A549 (cell line): ENCODE measurements around the gene FUT1. TPM values are rescaled to one million over a fixed set of nuclear protein-coding genes. Genes with fewer than 3 reads are reported as not detected.

Experiments
- ATAC-seq, 2 experiments: fragments of 200-7000 bp in 1 of 2; fragments of >200 bp in 1 of 2; cut with Nextera tagmentation in 1 of 2; cut with Tn5 transposase in 1 of 2; 3 replicates each; pipeline versions ENCODE4 v1.8.0 to v1.9.1; 2018 to 2020; ENCODE audit warnings: mild to moderate bottlenecking in 1 of 2, moderate library complexity in 1 of 2
- CTCF ChIA-PET: fragments of 300-600 bp; sonication (Branson Sonifier 250); formaldehyde crosslinking; extraction: SDS; loops from one replicate; lab custom pipeline; 2021; ENCODE audit warnings: antibody characterized with exemption, inconsistent platforms; lab: Yijun Ruan, JAX
- POLR2A ChIA-PET: fragments of 350-600 bp; formaldehyde crosslinking; extraction: SDS; loops from one replicate; lab custom pipeline; 2021; ENCODE audit warnings: antibody characterized with exemption, inconsistent platforms; lab: Yijun Ruan, JAX
- DNase-seq, 2 experiments: peaks; one replicate each; pipeline versions ENCODE4 v3.0.0 to v3.0.0-alpha.2; 2011 to 2016; ENCODE audit warnings: low read depth in 1 of 2, low spot score in 1 of 2
- FAIRE-seq: peaks from 2 replicates; lab custom pipeline; 2011; peaks lifted over from hg19 to GRCh38; lab: Jason Lieb, UNC
- H3K27ac ChIP-seq, 2 experiments: fragments of >200 bp; sonication (Bioruptor Twin); formaldehyde crosslinking; 3 replicates each; pipeline ENCODE4 v1.5.1; 2016 to 2017
- H3K4me1 ChIP-seq: fragments of >200 bp; sonication (Bioruptor Twin); formaldehyde crosslinking; 3 replicates; pipeline ENCODE4 v1.6.1; 2016
- H3K4me2 ChIP-seq: fragments of >200 bp; sonication (Bioruptor Twin); formaldehyde crosslinking; 3 replicates; pipeline ENCODE4 v1.6.1; 2016
- H3K4me3 ChIP-seq: fragments of >200 bp; sonication (Bioruptor Twin); formaldehyde crosslinking; 3 replicates; pipeline ENCODE4 v1.5.1; 2016
- H3K9me3 ChIP-seq: fragments of >200 bp; sonication (Bioruptor Twin); formaldehyde crosslinking; 3 replicates; pipeline ENCODE4 v1.6.1; 2016
- CEBPB ChIP-seq, 2 experiments: fragments of >200 bp in 1 of 2; sonication (Bioruptor Twin) in 1 of 2; formaldehyde crosslinking in 1 of 2; IDR thresholded peaks; 2 replicates each; pipeline ENCODE4 v1.6.1; 2012 to 2016
- CHD4 ChIP-seq: fragments of 200-600 bp; sonication (generic); IDR thresholded peaks from 2 replicates; pipeline ENCODE4 v1.6.1; 2016; ENCODE audit warnings: antibody characterized with exemption, mild to moderate bottlenecking, borderline replicate concordance
- EHF ChIP-seq: fragments of 250-450 bp; sonication (Bioruptor Pico); IDR thresholded peaks from 2 replicates; pipeline ENCODE4 v1.5.0; 2020; ENCODE audit warnings: mild to moderate bottlenecking
- EP300 ChIP-seq, 2 experiments: fragments of >200 bp; sonication (Bioruptor Twin); formaldehyde crosslinking; IDR thresholded peaks; 2 replicates in 1 of 2; 3 replicates in 1 of 2; pipeline ENCODE4 v1.6.1; 2016 to 2017
- FOSB ChIP-seq: fragments of 250-450 bp; sonication (Bioruptor Pico); IDR thresholded peaks from 2 replicates; pipeline ENCODE4 v1.5.0; 2020; ENCODE audit warnings: mild to moderate bottlenecking, moderate library complexity
- FOSL2 ChIP-seq, 2 experiments: fragments of 450-650 bp in 1 of 2; fragments of >200 bp in 1 of 2; sonication (Bioruptor Twin) in 1 of 2; formaldehyde crosslinking; IDR thresholded peaks; 2 replicates each; pipeline versions ENCODE4 v1.5.0 to v1.6.1; 2016 to 2020; ENCODE audit warnings: mild to moderate bottlenecking in 1 of 2, moderate library complexity in 1 of 2
- FOXS1 ChIP-seq: fragments of 250-450 bp; sonication (Bioruptor Pico); IDR thresholded peaks from 2 replicates; pipeline ENCODE4 v1.5.0; 2020; ENCODE audit warnings: mild to moderate bottlenecking, moderate library complexity
- HDAC2 ChIP-seq: fragments of 200-600 bp; sonication (generic); IDR thresholded peaks from 2 replicates; pipeline ENCODE4 v1.6.1; 2016
- HEYL ChIP-seq: fragments of 250-450 bp; sonication (Bioruptor Pico); IDR thresholded peaks from 2 replicates; pipeline ENCODE4 v1.8.0; 2021; ENCODE audit warnings: mild to moderate bottlenecking, moderate library complexity
- HOXB5 ChIP-seq: fragments of 250-450 bp; sonication (Bioruptor Pico); IDR thresholded peaks from 2 replicates; pipeline ENCODE4 v1.5.0; 2020; ENCODE audit warnings: mild to moderate bottlenecking, moderate library complexity
- KDM5A ChIP-seq: fragments of 200-600 bp; sonication (generic); IDR thresholded peaks from 2 replicates; pipeline ENCODE4 v1.6.1; 2016; ENCODE audit warnings: antibody characterized with exemption, mild to moderate bottlenecking
- MAFK ChIP-seq: fragments of 450-650 bp; IDR thresholded peaks from 2 replicates; pipeline ENCODE4 v1.6.1; 2014; ENCODE audit not compliant: partially characterized antibody
- MYC ChIP-seq: IDR thresholded peaks from 2 replicates; pipeline ENCODE4 v1.6.1; 2012; ENCODE audit warnings: mild to moderate bottlenecking, inconsistent platforms, low read length, improper control_type of control experiment, borderline replicate concordance
- NFE2L2 ChIP-seq: fragments of 150-350 bp; conservative IDR thresholded peaks from 2 replicates; pipeline ENCODE4 v1.6.1; 2014; ENCODE audit warnings: low read length
- NPAS2 ChIP-seq: fragments of 250-450 bp; sonication (Bioruptor Pico); IDR thresholded peaks from 2 replicates; pipeline ENCODE4 v1.8.0; 2022; ENCODE audit warnings: mild to moderate bottlenecking, moderate library complexity, borderline replicate concordance
- PHF8 ChIP-seq: fragments of 200-600 bp; sonication (generic); IDR thresholded peaks from 2 replicates; pipeline ENCODE4 v1.6.1; 2016; ENCODE audit warnings: low read depth, mild to moderate bottlenecking, antibody characterized with exemption, moderate library complexity, borderline replicate concordance
- POLR2AphosphoS2 ChIP-seq: conservative IDR thresholded peaks from 2 replicates; pipeline ENCODE4 v1.6.1; 2012; ENCODE audit warnings: low read length, improper control_type of control experiment, inconsistent platforms
- RCOR1 ChIP-seq: fragments of 150-350 bp; IDR thresholded peaks from 2 replicates; pipeline ENCODE4 v1.6.1; 2014; ENCODE audit warnings: antibody characterized with exemption, low read length, low read depth
- RFX5 ChIP-seq: fragments of 450-650 bp; IDR thresholded peaks from 2 replicates; pipeline ENCODE4 v1.7.1; 2014; ENCODE audit warnings: antibody characterized with exemption, mild to moderate bottlenecking, moderate library complexity
- RNF2 ChIP-seq: fragments of 200-600 bp; sonication (generic); IDR thresholded peaks from 2 replicates; pipeline ENCODE4 v1.6.1; 2016; ENCODE audit warnings: low read depth, mild to moderate bottlenecking, antibody characterized with exemption, moderate library complexity, borderline replicate concordance
- SMC3 ChIP-seq: fragments of >200 bp; sonication (Bioruptor Twin); formaldehyde crosslinking; IDR thresholded peaks from 3 replicates; pipeline ENCODE4 v1.6.1; 2018; ENCODE audit warnings: inconsistent platforms
- SREBF2 ChIP-seq: fragments of 450-650 bp; IDR thresholded peaks from 2 replicates; pipeline ENCODE4 v1.6.1; 2014; ENCODE audit warnings: mild to moderate bottlenecking, moderate library complexity
- TP53 ChIP-seq: fragments of 250-450 bp; sonication (Bioruptor Pico); IDR thresholded peaks from 2 replicates; pipeline ENCODE4 v1.5.0; 2021; ENCODE audit warnings: mild to moderate bottlenecking, moderate library complexity
- ZC3H11A ChIP-seq: fragments of 450-650 bp; IDR thresholded peaks from 2 replicates; pipeline ENCODE4 v1.6.1; 2014; ENCODE audit warnings: antibody characterized with exemption, mild to moderate bottlenecking
- ZNF302 ChIP-seq: fragments of 250-450 bp; sonication (Bioruptor Pico); IDR thresholded peaks from 2 replicates; pipeline ENCODE4 v1.9.0; 2021; ENCODE audit warnings: inconsistent platforms, mild to moderate bottlenecking, moderate library complexity
- ZSCAN20 ChIP-seq: fragments of 250-450 bp; sonication (Bioruptor Pico); IDR thresholded peaks from 2 replicates; pipeline ENCODE4 v1.8.0; 2022; ENCODE audit warnings: mild to moderate bottlenecking, moderate library complexity
- WGBS: methylation state at CpG from one replicate; pipeline ENCODE4 v1.1.6; 2017; ENCODE audit errors: missing lambda C conversion rate; 5-methylcytosine and 5-hydroxymethylcytosine counted together
- polyA plus RNA-seq, 4 experiments: library from polyadenylated mRNA; depleted of rRNA in 3 of 4; stranded (reverse); fragments of >200 nt; fragmentation: RNase III in 1 of 4; extraction: RNeasy Plus Mini Kit Qiagen cat#74134 plus additional on column Dnase treatment in 1 of 4; gene quantifications; 2 replicates in 3 of 4; 3 replicates in 1 of 4; pipeline ENCODE4 v1.2.3, GENCODE V29; 2011 to 2017
- TF ChIP-seq, protein P1 (sequence below): fragments of >200 bp; sonication (Bioruptor Twin); formaldehyde crosslinking; IDR thresholded peaks from 2 replicates; pipeline ENCODE4 v1.6.1; 2016
- TF ChIP-seq, protein P2 (sequence below): IDR thresholded peaks from 2 replicates; pipeline ENCODE4 v1.6.1; 2012; ENCODE audit warnings: low read depth, borderline replicate concordance
- TF ChIP-seq, protein P3 (sequence below): fragments of 250-450 bp; sonication (Bioruptor Pico); IDR thresholded peaks from 2 replicates; pipeline ENCODE4 v1.5.0; 2020; ENCODE audit warnings: low read depth, mild to moderate bottlenecking, moderate library complexity

FUT1 gene
- polyA plus RNA-seq, 2 of the 4 experiments (the other 2 are of a cell fraction) = 0.13 to 1.5 TPM

DNA sequence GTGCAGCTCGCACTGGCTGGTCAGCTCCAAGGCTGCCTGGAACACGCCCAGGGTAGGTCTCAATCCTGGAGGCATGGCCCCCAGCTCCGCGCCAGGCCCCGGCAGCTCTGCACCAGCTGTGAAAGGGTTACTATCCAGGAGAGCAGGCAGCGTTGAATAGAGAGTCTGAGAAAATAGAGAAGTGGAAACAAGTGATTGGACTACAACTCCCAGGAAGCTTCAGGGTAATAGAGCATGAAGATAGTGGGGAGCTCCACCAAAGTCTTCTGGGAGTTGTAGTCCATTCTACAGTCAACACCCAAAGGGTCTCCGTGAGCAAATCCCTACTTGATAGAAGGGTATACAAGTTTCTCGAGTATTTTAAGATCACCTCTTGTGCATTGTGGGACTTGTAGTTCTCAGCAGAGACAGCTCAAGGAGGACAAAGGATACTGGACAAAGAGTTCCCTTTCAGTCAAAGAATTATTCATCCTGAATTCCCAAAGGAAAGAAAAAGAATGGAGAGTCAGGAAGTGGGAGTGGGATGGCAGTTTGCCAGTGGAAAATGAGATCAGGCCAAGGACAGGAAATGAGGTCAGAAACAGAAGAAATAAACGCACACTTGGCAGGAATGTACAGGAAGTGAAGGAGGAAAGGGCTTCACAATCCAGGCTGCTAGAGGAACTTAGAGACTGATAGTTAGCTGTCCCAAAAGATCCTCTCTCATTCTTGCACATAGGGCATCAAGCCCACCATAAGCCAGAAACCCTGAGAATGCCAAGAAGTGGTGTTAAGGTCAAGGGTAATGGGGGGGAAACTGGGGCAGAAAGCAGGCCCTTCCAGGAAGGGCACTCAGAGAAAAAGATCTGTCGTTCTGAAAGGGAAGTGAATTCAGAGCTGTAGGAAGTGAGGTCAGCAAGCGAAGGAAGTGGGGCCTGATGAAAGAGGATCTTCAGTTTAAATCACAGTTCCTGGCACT lies 27.4 kb downstream of the FUT1 start:
- DNase-seq (peak; percentile 59 to 84), FAIRE-seq (no peak), ATAC-seq (peak in 1 of 2 experiments; percentile 42; a peak in 3 of 6 replicates)
- ChIA-PET POLR2A (interaction anchor here (0.6 to 1.6 kb wide), 4 partner anchors 13 to 269 kb away, joined by 3 to 4 read pairs (median 4); partner anchors contain the start of genes CA11 and RUVBL2), CTCF (interaction anchor here (0.7 to 6.1 kb wide), 12 partner anchors 9 to 373 kb away, joined by 3 to 69 read pairs (median 6); partner anchors contain the start of gene CA11)
- WGBS = 52% methylated on average over 11 of the region's 11 CpGs
- Histone ChIP-seq H3K4me1 (peaks cover 12% of the 10 kb centered on the region), H3K4me3 (no peak overlapping the region), H3K9me3 (no peaks in the 10 kb centered on the region), H3K4me2 (peak overlapping the region; percentile 17; the same call in 1 of the 3 replicates), H3K27ac (peak overlapping the region; percentile 8 to 73; a peak in 4 of 6 replicates)
- TF ChIP-seq MAFK (peak; percentile 90), PHF8 (no peak)

DNA sequence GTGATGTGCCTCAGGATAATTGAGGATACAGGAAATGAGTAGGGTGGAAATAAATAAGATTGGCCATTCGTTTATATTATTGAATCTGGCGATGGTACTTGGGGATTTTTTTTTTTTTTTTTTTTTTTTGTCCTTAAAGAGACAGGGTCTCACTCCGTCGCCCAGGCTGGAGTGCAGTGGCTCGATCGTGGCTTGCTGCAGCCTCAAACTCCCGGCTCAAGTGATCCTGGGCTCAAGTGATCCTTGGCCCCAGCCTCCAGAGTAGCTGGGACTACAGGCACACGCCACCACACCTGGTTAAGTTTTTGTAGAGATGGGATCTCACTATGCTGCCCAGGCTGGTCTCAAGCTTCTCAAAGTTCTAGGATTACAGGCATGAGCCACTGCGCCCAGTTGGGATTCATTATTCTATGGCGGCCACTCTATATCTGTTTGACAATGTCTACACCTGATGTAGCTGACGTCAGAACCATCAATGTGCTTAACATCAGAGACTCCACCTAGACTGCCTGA lies 30.2 kb downstream of the FUT1 start:
- peaks cover 13% of the 10 kb centered on the region for H3K4me1 ChIP-seq
- TF ChIP-seq ZNF302 (CRISPR knock-in tag) = no peak
- no peak for TF ChIP-seq FOXS1 (CRISPR knock-in tag)
- no peak for TF ChIP-seq KDM5A
- TF ChIP-seq CEBPB (IDR thresholded peaks at IDR 0.05) = no peak
- no peak for TF ChIP-seq EP300 (IDR thresholded peaks at IDR 0.05)
- TF ChIP-seq RFX5 = no peak
- TF ChIP-seq, all 56 proteins: peak for 0
- no peak for FAIRE-seq
- ChIA-PET CTCF (interaction anchor here (1.6 to 2.2 kb wide), 2 partner anchors 12 to 17 kb away, joined by 3 to 11 read pairs; no protein-coding TSS in a partner anchor), POLR2A (no interaction called here)
- Histone ChIP-seq H3K27ac (no peak overlapping the region), H3K4me3 (no peak overlapping the region), H3K9me3 (no peaks in the 10 kb centered on the region), H3K4me2 (no peak overlapping the region)
- 80% methylated on average over 11 of the region's 11 CpGs for WGBS
- ATAC-seq = no peak
- DNase-seq = no peak

DNA sequence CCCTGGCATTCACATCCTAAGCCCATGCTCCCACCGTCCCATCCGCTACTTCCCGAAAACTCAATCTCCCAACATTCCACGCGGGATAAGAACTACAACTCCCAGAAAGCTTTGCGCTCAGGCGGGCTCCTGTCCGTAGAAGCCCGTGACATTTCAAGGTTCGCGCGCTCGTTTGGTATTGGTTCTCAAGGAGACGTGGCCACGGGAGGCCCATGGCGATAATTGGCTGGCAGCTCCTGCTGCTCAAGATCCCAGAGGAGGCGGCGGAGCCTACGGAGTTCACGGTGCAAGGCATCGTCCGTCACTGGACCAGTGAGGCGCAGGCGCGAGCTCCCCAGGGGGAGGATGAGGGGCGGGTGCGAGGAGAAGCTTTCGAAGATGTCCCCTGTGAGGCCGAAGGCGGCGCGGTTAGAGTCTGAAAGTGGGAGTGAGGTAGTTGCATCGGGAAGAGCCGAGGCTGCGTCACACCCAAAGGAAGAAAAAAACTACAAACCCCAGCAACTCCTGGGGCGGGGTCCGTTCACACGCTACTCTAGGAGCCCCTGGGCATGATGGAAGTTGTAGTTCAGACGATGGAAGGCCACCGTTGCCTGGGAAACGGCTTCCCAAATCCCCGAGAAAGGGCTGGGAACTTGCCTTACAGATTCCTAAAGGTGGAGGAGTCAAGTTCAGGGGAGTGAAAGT lies 31.7 kb downstream of the FUT1 start:
- ATAC-seq (peak; percentile 92 to 95), DNase-seq (peak; percentile 100), FAIRE-seq (peak; percentile 100)
- Histone ChIP-seq H3K4me3 (peak overlapping the region; percentile 53), H3K9me3 (no peaks in the 10 kb centered on the region), H3K4me2 (peak overlapping the region; percentile 80), H3K27ac (peak overlapping the region; percentile 81 to 88), H3K4me1 (peaks cover 13% of the 10 kb centered on the region)
- CTCF ChIA-PET = interaction anchor here (0.6 to 2.2 kb wide), 7 partner anchors 18 to 75 kb away, joined by 3 to 11 read pairs (median 4); partner anchors contain the start of gene CA11
- 1% methylated on average over 42 of the region's 42 CpGs for WGBS
- POLR2A ChIA-PET = interaction anchor here (0.6 to 1.7 kb wide), 10 partner anchors 14 to 357 kb away, joined by 3 to 10 read pairs (median 4); partner anchors contain the start of genes FTL, IZUMO1, SYNGR4 and TMEM143
- TF ChIP-seq MYC = peak; percentile 64; the same call in 1 of the 2 replicates
- TF ChIP-seq, protein P1, sequence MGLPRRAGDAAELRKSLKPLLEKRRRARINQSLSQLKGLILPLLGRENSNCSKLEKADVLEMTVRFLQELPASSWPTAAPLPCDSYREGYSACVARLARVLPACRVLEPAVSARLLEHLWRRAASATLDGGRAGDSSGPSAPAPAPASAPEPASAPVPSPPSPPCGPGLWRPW = no peak
- TF ChIP-seq, protein P2, sequence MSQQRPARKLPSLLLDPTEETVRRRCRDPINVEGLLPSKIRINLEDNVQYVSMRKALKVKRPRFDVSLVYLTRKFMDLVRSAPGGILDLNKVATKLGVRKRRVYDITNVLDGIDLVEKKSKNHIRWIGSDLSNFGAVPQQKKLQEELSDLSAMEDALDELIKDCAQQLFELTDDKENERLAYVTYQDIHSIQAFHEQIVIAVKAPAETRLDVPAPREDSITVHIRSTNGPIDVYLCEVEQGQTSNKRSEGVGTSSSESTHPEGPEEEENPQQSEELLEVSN = peak; percentile 57; the same call in 1 of the 2 replicates
- peak; percentile 65 for TF ChIP-seq RFX5
- TF ChIP-seq POLR2AphosphoS2 = no peak
- TF ChIP-seq HEYL (CRISPR knock-in tag) = no peak
- TF ChIP-seq, protein P3, sequence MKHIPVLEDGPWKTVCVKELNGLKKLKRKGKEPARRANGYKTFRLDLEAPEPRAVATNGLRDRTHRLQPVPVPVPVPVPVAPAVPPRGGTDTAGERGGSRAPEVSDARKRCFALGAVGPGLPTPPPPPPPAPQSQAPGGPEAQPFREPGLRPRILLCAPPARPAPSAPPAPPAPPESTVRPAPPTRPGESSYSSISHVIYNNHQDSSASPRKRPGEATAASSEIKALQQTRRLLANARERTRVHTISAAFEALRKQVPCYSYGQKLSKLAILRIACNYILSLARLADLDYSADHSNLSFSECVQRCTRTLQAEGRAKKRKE (CRISPR knock-in tag) = no peak
- TF ChIP-seq NPAS2 (CRISPR knock-in tag) = no peak
- TF ChIP-seq EHF (CRISPR knock-in tag) = no peak
- peak; percentile 27; the same call in 1 of the 2 replicates for TF ChIP-seq HOXB5 (CRISPR knock-in tag)
- no peak for TF ChIP-seq SREBF2
- no peak for TF ChIP-seq RNF2
- TF ChIP-seq PHF8 = peak; percentile 40; the same call in 1 of the 2 replicates
- no peak for TF ChIP-seq CEBPB (IDR thresholded peaks at IDR 0.05)
- TF ChIP-seq FOSL2 (IDR thresholded peaks at IDR 0.05) = no peak
- no peak for TF ChIP-seq FOSL2 (CRISPR knock-in tag; IDR thresholded peaks at IDR 0.05)
- no peak for TF ChIP-seq NFE2L2
- no peak for TF ChIP-seq ZC3H11A
- TF ChIP-seq SMC3 = no peak
- no peak for TF ChIP-seq ZSCAN20 (CRISPR knock-in tag)
- TF ChIP-seq RCOR1 = no peak
- TF ChIP-seq HDAC2 = no peak
- no peak for TF ChIP-seq CHD4
- no peak; the same call in 1 of the 2 replicates for TF ChIP-seq TP53 (CRISPR knock-in tag)
- no peak for TF ChIP-seq ZNF302 (CRISPR knock-in tag)
- TF ChIP-seq FOSB (CRISPR knock-in tag) = no peak
